HCT116 (cell line): ENCODE data around the gene DOK7.

Experiments
- POLR2AphosphoS5 ChIP-seq: IDR thresholded peaks from 2 replicates; pipeline ENCODE4 v1.6.1; 2011; ENCODE audit warnings: mild to moderate bottlenecking, low read depth, low read length, moderate library complexity
- YY1 ChIP-seq: IDR thresholded peaks from 2 replicates; pipeline ENCODE4 v1.6.1; 2011; ENCODE audit warnings: low read length, low read depth, moderate library complexity, mild to moderate bottlenecking; ENCODE audit not compliant: insufficient replicate concordance; ENCODE audit errors: extremely low read depth

DNA sequence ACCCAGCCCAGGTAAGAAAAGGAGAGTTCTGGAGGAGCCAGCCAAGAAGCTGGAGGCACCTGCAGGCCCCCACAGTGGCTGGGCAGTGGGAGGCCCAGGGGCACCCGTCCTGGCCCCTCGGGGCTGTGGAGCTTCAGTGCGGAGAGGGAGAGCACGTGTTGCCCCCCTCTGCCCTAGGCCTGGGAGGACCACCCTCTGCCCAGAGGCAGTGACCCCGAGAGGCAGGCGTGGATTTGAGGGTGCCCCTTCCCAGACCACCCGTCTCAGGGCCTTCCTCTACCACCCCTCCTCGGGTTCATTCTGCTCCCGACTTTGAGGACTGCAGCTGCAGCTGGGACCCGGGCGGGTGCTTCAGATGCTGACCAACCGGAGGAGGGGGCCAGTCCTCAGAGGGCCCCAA is 33.5 kb upstream of the DOK7 start:
- no peak for TF ChIP-seq POLR2AphosphoS5
- TF ChIP-seq YY1, result no peak
